Activated naive CD4-positive, alpha-beta T cell treated with anti-CD3 and anti-CD28 coated beads, Interleukin-2, amount 50 U/mL, for 24 hours (primary cell): ENCODE measurements around the gene QRFP.
"Not testable (repeated sequence)": the region's sequence is repeated elsewhere in the genome, so short reads cannot be mapped to it uniquely, and the experiment has no call there.

Experiments used
- H3K27ac Mint-ChIP-seq: one replicate; pipeline ENCODE4 v1.8.0; 2021; ENCODE audit warnings: mild to moderate bottlenecking, mixed read lengths
- H3K27me3 Mint-ChIP-seq: one replicate; pipeline ENCODE4 v1.8.0; 2021; ENCODE audit warnings: mixed read lengths
- H3K36me3 Mint-ChIP-seq: one replicate; pipeline ENCODE4 v1.8.0; 2021; ENCODE audit warnings: mixed read lengths
- H3K4me1 Mint-ChIP-seq: one replicate; pipeline ENCODE4 v1.8.0; 2021; ENCODE audit warnings: mixed read lengths
- H3K4me3 Mint-ChIP-seq: one replicate; pipeline ENCODE4 v1.8.0; 2021; ENCODE audit warnings: mild to moderate bottlenecking, mixed read lengths
- H3K9me3 Mint-ChIP-seq: one replicate; pipeline ENCODE4 v1.8.0; 2021; ENCODE audit warnings: mixed read lengths

QRFP gene

DNA sequence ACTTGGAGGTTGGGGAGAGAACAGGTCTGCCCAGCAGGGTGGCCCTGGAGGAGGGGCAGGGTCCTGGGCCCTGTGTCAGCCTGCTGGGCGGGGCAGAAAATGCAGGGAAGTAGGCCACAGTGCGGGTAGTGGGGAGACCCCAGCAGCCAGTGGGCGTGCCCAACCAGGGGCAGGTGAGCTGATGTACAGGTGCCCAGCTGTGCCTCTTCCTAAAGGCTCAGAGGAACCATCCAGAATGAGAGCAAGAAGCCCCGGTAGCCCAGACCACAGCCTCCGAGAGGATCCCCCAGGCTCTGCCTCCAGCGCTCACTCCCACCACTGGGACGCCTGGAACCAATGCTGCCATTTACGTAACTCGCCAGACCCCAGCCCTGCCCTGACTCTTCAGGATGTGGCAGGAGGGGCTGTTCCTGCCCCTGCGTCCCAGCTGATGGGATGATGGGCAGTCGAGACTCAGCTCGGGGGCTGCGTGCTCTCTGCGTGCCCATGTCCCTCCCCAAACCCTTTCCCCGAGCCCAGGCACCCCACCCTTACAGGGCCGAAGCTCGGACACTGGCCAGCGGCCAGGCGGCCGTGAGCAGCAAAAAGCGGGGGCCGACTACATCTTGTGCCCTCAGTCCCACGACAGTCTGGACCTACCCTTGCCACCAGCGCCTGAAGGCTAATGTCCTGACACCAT lies 17.9 kb upstream of the QRFP start:
- no peaks in the 10 kb centered on the region for H3K9me3 Mint-ChIP-seq
- no peak overlapping the region for H3K4me3 Mint-ChIP-seq
- no peaks in the 10 kb centered on the region for H3K27me3 Mint-ChIP-seq
- H3K36me3 Mint-ChIP-seq = no peaks in the 10 kb centered on the region
- H3K4me1 Mint-ChIP-seq = no peaks in the 10 kb centered on the region
- H3K27ac Mint-ChIP-seq = no peak overlapping the region

GRCh38 chr9:130913599-130914416 lies 17.2 kb upstream of the QRFP start:
- Mint-ChIP-seq H3K27ac (no peak overlapping the region), H3K9me3 (no peaks in the 10 kb centered on the region), H3K36me3 (no peaks in the 10 kb centered on the region), H3K4me1 (no peaks in the 10 kb centered on the region), H3K4me3 (no peak overlapping the region), H3K27me3 (no peaks in the 10 kb centered on the region)

DNA sequence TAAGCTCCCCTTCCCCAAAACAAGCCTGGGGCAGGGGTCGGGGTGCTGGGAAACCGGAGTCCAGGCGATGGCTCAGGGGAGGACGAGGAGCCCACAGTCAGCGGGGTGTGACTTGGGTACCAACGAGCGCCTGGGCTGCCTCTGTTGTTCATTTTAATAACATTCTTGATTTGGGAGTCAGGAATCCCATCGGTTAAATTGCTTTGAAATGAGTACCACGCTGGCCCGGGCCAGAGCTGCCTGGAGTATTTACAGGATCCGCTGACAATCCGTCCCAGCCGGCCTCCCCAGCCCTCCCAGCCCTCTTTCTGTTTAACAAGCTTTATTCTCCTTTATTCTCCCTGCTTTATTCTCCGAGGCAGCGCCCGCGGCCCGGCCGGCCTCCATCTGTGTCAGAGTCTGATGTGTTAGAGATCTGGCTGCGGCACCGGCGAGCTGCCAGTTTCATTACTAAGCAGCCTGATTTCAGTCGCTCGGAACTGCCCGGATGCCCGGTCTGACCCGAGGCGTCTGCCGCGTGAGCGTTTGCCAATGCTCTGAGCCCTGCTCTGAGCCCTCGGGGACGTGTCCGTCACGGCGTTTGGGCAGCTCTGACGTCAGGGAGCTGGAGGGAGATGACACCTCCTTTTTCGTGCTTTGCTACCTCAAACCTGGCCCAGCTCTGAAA lies 16.5 kb upstream of the QRFP start:
- Mint-ChIP-seq H3K9me3 (no peaks in the 10 kb centered on the region), H3K27ac (no peak overlapping the region), H3K27me3 (no peaks in the 10 kb centered on the region), H3K4me1 (no peaks in the 10 kb centered on the region), H3K4me3 (no peak overlapping the region), H3K36me3 (no peaks in the 10 kb centered on the region)

DNA sequence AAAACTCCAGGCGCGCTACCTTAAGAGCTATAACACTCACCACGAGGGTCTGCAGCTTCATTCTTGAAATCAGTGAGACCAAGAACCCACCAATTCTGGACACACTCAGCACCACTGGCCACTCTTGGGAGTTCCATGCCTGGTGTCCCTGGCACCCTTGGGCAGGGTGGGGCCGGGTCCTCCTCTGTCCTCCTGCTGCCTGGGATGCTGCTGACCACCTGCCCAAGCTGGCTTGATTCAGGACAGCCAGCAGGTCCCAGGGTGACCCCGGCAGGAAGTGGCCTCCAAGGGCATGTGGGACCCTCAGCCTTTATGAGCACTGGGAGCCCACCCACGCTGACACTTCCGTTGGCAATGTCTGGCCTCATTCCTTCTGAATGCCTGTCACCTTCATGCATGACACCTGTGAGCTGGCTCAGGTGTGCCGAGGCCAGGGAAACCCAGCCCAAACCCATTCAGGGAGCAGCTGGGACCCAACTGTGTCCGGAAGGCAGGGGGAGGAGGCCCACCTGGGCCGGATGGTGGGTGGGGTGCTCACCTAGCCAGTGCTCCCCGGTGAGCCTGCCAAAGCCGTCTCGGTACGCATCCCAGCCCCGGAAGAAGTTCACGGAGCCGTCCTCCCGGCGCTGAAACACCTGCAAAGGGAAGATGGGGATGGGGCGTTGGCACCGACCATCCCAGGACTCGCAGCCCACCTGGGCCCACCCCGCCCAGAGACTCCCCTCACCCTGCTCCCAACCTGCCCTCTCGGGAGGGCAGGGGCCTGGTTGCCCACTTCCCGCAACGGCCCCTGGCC lies 14.8 kb upstream of the QRFP start:
- Mint-ChIP-seq H3K27ac (no peak overlapping the region), H3K4me1 (no peaks in the 10 kb centered on the region), H3K36me3 (no peaks in the 10 kb centered on the region), H3K4me3 (no peak overlapping the region), H3K27me3 (no peaks in the 10 kb centered on the region), H3K9me3 (no peaks in the 10 kb centered on the region)

DNA sequence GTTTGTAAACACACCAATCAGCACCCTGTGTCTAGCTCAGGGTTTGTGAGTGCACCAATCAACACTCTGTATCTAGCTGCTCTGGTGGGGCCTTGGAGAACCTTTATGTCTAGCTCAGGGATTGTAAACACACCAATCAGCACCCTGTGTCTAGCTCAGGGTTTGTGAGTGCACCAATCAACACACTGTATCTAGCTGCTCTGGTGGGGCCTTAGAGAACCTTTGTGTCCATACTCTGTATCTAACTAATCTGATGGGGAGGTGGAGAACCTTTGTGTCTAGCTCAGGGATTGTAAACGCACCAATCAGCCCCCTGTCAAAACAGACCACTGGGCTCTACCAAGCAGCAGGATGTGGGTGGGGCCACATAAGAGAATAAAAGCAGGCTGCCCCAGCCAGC lies 14.1 kb upstream of the QRFP start:
- H3K4me1 Mint-ChIP-seq, H3K27ac Mint-ChIP-seq, H3K9me3 Mint-ChIP-seq, H3K36me3 Mint-ChIP-seq, H3K27me3 Mint-ChIP-seq, H3K4me3 Mint-ChIP-seq: not testable (repeated sequence)

DNA sequence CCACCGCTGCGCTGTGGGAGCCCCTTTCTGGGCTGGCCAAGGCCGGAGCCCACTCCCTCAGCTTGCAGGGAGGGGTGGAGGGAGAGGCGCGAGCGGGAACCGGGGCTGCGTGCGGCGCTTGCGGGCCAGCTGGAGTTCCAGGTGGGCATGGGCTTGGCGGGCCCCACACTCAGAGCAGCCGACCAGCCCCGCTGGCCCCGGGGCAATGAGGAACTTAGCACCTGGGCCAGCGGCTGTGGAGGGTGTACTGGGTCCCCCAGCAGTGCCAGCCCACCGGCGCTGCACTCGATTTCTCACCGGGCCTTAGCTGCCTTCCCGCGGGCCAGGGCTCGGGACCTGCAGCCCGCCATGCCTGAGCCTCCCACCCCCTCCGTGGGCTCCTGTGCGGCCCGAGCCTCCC lies 13.4 kb upstream of the QRFP start:
- not testable (repeated sequence) for H3K9me3 Mint-ChIP-seq, H3K27me3 Mint-ChIP-seq, H3K36me3 Mint-ChIP-seq, H3K4me3 Mint-ChIP-seq, H3K27ac Mint-ChIP-seq, H3K4me1 Mint-ChIP-seq

DNA sequence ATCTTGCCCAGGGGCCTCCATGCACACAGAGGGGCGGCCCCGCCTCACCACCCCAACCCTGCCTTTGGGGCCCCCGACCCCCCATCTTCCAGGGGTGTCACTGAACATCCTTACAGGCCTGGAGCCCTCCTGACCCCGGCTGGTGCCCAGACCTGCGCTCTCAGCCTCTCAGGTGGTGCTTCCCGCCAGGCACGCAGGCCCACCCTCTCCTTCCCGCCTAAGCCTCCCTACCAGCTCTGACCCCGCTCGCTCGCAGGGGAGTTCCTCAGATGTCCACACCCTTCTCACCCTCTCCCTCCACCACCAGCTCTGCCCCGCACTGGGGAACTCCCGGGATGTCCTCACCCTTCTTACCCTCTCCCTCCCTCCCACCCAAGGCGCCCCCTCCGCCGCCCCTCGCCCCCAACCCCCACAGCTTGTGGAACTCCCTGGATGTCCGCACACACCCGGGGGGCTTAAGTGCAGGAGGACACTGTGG lies 12.3 kb upstream of the QRFP start:
- Mint-ChIP-seq H3K27ac (no peak overlapping the region), H3K27me3 (no peaks in the 10 kb centered on the region), H3K4me3 (no peak overlapping the region), H3K36me3 (no peaks in the 10 kb centered on the region), H3K4me1 (no peaks in the 10 kb centered on the region), H3K9me3 (no peaks in the 10 kb centered on the region)

GRCh38 chr9:130908146-130908877 lies 11.7 kb upstream of the QRFP start:
- H3K4me3 Mint-ChIP-seq = no peak overlapping the region

GRCh38 chr9:130906735-130907416 lies 10.3 kb upstream of the QRFP start:
- no peaks in the 10 kb centered on the region for H3K36me3 Mint-ChIP-seq
- H3K4me1 Mint-ChIP-seq = no peaks in the 10 kb centered on the region
- H3K27ac Mint-ChIP-seq = no peak overlapping the region
- H3K4me3 Mint-ChIP-seq = no peak overlapping the region
- no peaks in the 10 kb centered on the region for H3K9me3 Mint-ChIP-seq
- no peaks in the 10 kb centered on the region for H3K27me3 Mint-ChIP-seq

More at GRCh38 chr9:130908146-130908877, 11.7 kb upstream of the QRFP start:
- no peaks in the 10 kb centered on the region for H3K9me3 Mint-ChIP-seq
- no peaks in the 10 kb centered on the region for H3K27me3 Mint-ChIP-seq
- no peaks in the 10 kb centered on the region for H3K4me1 Mint-ChIP-seq
- H3K27ac Mint-ChIP-seq = no peak overlapping the region
- H3K36me3 Mint-ChIP-seq = no peaks in the 10 kb centered on the region

- H3K27ac Mint-ChIP-seq = no peak overlapping the region
- H3K36me3 Mint-ChIP-seq = no peaks in the 10 kb centered on the region
- H3K4me1 Mint-ChIP-seq = no peaks in the 10 kb centered on the region
- no peaks in the 10 kb centered on the region for H3K9me3 Mint-ChIP-seq
- H3K4me3 Mint-ChIP-seq = no peak overlapping the region
- H3K27me3 Mint-ChIP-seq = no peaks in the 10 kb centered on the region
Observed at GRCh38 chr9:130905902-130906734, 9.5 kb upstream of the QRFP start.

DNA sequence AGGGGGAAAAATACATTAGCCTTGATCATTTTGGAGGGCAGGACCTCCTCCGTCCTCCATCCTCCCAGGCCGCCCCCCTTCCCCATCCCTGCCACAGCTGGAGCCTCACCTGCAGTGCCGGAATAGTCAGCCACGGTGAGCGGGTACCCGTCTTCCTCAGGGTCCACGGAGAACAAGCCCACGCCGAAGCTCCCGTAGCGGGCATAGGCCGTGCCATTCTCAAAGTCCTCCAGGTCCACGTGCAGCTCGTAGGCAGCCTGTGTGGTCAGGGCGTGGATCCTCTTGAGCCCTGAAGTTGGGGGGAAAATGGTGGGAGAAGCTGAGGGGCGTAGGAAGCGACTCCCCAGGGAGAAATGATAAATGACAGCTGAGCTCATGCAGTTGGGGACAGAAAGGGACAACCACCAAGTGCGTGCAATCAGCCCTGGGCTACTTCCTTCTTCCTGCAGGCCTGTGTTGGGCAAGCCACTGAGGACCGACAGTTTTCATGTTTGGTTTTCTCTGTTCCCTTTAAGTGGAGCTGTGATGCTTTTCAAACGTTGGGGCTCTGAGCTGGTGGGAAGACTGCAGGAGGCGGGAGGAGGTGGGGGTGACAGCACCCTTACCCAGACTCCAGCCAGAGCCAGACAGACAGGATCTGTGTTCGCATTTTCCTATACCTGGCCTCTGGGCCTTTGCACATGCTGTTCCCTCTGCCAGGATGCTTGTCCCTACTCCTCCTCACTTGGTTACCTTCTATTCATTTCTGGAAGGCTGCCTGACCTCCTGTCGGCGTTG lies 8.7 kb upstream of the QRFP start:
- Mint-ChIP-seq H3K4me1 (no peaks in the 10 kb centered on the region), H3K27me3 (no peaks in the 10 kb centered on the region), H3K9me3 (no peaks in the 10 kb centered on the region), H3K36me3 (no peaks in the 10 kb centered on the region), H3K4me3 (no peak overlapping the region), H3K27ac (no peak overlapping the region)

GRCh38 chr9:130904070-130905044 lies 7.7 kb upstream of the QRFP start:
- Mint-ChIP-seq H3K4me3 (no peak overlapping the region), H3K27ac (no peak overlapping the region), H3K4me1 (no peaks in the 10 kb centered on the region), H3K36me3 (no peaks in the 10 kb centered on the region), H3K27me3 (no peaks in the 10 kb centered on the region), H3K9me3 (no peaks in the 10 kb centered on the region)
